ENCODE results near the gene FAM114A1.
"Not testable (repeated sequence)": the region's sequence is repeated elsewhere in the genome, so short reads cannot be mapped to it uniquely, and the experiment has no call there.

The FAM114A1 gene

GRCh38 chr4:38979511-38980230 is 112.1 kb downstream of the FAM114A1 start:
- no peak for DNase-seq

GRCh38 chr4:38980903-38981676 is 113.5 kb downstream of the FAM114A1 start:
- DNase-seq, result no peak

GRCh38 chr4:38982361-38983095 is 114.9 kb downstream of the FAM114A1 start:
- no peak for DNase-seq

GRCh38 chr4:38983291-38983690 is 115.7 kb downstream of the FAM114A1 start:
- DNase-seq, result no peak

GRCh38 chr4:38983787-38984598 is 116.4 kb downstream of the FAM114A1 start:
- DNase-seq, result no peak

GRCh38 chr4:38985410-38986100 is 117.9 kb downstream of the FAM114A1 start:
- DNase-seq, result no peak

- DNase-seq, result no peak
Measured at GRCh38 chr4:38987491-38987890, 119.9 kb downstream of the FAM114A1 start.

- not testable (repeated sequence) for DNase-seq
Measured at GRCh38 chr4:38988353-38988752, 120.7 kb downstream of the FAM114A1 start.

- no peak for DNase-seq
Measured at GRCh38 chr4:38989487-38989886, 121.9 kb downstream of the FAM114A1 start.

- DNase-seq, result no peak
Measured at GRCh38 chr4:38990241-38990640, 122.6 kb downstream of the FAM114A1 start.

- no peak for DNase-seq
Measured at GRCh38 chr4:38993683-38994082, 126.1 kb downstream of the FAM114A1 start.

GRCh38 chr4:38994135-38994534 is 126.5 kb downstream of the FAM114A1 start:
- DNase-seq, result no peak

Measured in DMS79 (cell line).